ENCODE data around the gene OCLN.
"Not testable (repeated sequence)": the region's sequence is repeated elsewhere in the genome, so short reads cannot be mapped to it uniquely, and the experiment has no call there.

OCLN gene, protein sequence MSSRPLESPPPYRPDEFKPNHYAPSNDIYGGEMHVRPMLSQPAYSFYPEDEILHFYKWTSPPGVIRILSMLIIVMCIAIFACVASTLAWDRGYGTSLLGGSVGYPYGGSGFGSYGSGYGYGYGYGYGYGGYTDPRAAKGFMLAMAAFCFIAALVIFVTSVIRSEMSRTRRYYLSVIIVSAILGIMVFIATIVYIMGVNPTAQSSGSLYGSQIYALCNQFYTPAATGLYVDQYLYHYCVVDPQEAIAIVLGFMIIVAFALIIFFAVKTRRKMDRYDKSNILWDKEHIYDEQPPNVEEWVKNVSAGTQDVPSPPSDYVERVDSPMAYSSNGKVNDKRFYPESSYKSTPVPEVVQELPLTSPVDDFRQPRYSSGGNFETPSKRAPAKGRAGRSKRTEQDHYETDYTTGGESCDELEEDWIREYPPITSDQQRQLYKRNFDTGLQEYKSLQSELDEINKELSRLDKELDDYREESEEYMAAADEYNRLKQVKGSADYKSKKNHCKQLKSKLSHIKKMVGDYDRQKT

DNA sequence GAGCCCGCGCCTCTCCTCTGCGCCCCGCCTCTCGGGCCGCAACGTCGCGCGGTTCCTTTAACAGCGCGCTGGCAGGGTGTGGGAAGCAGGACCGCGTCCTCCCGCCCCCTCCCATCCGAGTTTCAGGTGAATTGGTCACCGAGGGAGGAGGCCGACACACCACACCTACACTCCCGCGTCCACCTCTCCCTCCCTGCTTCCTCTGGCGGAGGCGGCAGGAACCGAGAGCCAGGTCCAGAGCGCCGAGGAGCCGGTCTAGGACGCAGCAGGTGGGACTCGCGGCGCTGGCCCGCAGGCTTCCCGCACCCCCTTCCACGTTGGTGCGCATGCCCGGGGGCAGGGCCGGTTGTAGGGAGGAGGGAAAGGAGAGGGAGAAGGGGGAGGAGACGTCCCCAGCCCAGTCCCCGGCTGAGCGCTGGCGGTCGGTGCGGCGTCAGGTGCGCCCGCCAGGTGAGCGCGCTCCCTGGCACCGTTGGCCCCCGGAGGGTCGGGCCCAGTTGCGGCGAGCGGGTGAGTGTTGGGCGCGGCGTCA lies at the start of gene OCLN:
OCLN (plus strand) TSS at position 400 of the 532 bp plus-strand sequence. CDS start 11,455 bp downstream, outside the sequence.
- peak; percentile 49 for DNase-seq

DNA sequence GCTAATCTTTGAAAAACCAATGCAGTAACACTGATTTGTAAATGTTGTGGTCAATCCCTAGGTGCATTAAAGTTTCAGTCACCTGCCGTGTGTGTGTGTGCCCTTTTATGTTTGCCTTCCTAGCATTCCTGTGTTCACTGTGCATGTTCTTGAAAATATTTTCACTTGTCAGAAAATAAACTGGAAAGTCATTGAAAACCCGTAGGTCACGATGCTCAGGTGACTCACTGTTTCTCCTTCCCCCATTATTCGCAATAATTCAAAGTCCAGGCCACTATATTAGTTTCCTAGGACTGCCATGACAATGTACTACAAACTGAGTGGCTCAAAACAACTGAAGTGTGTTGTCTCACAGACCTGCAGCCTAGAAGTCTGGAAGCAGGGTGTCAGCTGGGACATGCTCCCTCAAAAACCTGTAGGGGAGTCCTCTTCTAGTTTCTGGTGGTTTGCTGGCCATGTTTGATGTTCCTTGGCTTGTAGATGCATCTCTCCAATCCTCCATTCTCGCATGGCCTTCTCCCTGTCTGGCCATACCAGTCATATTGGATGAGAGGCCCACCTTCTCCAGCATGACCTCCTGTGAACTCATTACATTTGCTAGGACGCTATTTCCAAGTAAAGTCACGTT lies 48.3 kb upstream of the OCLN start:
- no peak for DNase-seq

DNA sequence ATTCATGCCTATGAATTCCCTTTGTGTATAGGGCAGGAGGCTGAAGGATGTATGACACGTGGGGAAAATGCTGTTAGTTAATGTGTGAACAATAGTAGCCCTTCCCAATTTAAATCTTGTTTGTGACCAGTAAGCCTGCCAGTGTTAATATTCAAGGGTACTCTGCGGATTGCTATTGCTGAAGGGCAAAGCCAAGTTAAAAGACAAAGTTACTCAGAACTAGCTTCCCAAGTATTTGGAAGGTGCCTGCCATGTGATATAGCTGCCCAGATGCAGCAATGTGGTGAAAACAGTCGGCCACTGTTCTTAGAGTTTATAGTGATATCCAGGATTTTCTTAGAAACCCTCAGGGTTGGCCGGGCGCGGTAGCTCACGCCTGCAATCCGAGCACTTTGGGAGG lies 43.1 kb upstream of the OCLN start:
- no peak for DNase-seq

DNA sequence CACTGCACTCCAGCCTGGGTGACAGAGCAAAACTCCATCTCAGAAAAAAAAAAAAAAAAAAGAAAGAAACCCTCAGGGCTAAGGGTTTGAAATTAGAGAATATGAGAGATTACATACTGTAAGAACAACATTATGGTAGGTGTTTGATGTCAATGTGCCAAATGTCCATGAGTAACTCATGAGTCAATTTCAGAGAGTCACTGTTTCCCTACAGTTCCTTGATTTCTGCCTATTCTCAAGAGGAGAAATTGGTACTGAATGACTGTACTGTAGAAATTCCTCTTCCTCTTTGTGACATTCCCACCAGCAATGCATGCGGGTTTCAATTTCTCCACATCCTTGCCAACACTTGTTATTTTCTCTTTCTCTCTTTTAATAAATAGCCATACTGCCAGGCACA lies 42.5 kb upstream of the OCLN start:
- DNase-seq = no peak

DNA sequence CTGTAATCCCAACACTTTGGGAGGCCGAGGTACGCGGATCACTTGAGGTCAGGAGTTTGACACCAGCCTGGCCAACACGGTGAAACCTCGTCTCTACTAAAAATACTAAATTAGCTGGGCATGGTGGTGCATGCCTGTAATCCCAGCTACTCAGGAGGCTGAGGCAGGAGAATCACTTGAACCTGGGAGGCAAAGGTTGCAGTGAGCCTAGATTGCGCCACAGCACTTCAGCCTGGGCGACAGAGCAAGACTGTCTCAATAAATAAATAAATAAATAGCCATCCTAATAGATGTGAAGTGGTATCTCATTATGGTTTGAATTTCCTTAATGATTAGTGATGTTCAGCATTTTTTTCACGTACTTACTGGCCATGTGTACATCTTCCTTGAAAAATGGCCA lies 42.1 kb upstream of the OCLN start:
- not testable (repeated sequence) for DNase-seq

DNA sequence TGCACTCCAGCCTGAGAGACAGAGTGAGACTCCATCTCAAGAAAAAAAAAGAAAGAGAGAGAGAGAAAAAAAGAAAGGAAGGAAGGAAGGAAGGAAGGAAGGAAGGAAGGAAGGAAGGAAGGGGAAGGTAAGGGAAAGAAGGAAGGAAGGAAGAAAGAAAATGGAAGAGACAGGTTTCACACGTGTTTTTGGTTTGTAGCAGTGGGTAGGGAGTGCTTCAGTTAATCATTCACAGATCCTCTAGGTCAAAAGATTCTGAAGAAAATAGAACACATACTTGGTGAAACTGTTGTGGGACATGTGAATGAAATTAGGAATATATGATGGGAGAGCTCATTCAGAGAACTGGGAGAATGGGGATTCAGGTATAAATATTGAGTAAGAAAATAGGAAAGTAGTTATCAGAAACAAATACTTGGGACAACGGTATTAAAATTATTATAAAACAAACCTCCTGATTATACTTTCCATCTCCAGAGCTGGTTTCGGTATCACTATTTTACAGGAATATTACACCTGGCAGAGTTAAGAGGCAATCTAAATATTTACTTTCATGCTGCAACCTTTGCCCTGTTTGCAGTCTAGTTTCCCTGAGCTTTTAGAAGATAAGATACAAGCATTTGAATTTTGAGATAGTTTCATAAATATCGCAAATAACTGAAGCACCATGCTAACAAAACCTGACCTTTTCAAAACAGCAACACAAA lies 40.5 kb upstream of the OCLN start:
- DNase-seq = no peak

DNA sequence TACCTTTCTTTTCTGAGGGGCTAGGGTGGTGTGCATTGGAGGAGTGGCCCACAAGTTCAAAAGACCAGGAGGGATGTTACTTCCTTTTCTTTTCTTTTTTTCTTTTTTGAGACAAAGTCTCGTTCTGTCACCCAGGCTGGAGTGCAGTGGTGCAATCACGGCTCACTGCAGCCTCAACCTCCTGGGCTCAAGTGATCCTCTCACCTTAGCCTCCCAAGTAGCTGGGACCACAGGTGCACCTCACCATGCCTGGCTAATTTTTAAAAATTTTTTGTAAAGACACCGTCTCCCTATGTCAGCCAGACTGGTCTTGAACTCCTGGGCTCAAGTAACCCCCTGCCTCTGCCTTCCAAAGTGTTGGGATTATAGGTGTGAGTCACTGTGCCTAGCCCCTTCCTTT lies 39.1 kb upstream of the OCLN start:
- DNase-seq = not testable (repeated sequence)

DNA sequence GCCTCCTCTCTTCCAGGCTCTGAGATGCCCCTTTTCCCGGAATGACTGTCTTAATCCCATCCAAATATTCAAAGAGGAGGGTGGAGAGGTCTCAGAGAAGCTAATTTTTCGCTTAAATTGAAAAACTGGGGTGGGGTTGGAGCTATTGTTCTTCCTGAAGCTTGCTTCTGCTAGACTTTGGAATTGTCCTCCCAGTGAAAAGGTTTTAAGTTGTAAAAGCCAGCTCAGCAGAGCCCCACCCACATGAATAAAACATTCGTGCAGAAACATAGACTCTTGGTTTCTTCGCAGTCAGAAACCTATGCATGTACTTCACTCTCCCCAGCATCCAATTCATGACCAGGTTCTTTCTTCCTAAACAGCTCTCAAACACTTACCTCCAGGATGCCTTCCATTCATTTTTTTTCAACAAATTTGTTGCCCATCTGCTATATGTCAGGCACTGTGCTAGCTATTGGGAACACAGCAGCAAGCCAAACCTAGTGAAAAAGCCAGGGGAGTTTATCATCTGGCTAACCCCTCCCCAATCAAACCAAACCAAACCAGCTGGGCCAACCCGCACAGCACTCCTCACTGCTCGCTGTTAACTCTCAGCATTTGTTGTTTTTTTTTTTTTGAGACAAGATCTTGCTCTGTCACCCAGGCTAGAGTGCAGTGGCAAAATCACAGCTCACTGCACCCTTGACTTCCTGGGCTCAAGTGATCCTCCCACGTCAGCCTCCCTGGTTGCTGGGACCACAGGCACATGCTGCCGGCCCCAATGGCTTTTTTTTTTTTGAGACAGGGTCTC lies 37.9 kb upstream of the OCLN start:
- DNase-seq = no peak

DNA sequence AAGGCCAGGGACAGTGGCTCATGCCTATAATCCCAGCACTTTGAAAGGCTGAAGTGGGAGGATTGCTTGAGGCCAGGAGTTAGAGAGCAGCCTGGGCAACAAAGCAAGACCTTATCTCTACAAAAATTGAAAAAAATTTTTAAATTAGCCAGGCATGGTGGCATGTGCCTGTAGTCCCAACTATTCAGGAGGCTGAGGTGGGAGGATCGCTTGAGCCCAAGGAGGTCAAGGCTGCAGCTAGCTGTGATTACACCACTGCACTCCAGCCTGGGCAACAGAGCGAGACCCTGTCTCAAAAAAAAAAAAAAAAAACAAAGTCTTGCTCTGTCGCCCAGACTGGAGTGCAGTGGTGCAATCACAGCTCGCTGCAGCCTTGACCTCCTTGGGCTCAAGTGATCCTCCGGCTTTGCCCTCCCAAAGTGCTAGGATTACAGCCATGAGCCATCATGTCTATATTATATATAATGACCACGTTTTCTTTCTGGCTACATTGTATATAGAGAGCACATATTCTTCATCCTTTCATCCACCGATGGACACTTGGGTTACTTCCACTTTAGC lies 37.1 kb upstream of the OCLN start:
- DNase-seq = not testable (repeated sequence)

DNA sequence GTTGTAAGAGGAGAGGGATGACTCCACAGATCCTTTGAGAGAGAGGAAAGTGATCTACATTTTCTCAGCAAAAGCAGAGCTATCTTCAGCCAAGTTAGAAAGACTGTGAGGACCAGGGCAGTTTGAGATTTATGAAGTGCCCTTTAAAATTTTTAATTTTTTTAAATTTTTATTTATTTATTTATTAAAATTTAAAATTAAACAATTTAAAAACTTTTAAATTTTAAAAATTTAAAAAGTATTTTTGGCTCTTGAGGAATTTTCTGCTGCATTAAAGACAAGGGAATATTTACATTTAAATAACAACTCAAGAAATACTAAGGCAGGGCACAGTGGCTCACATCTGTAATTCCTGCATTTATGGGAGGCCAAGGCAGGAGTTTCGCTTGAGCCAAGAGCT lies 30.4 kb upstream of the OCLN start:
- DNase-seq = no peak

DNA sequence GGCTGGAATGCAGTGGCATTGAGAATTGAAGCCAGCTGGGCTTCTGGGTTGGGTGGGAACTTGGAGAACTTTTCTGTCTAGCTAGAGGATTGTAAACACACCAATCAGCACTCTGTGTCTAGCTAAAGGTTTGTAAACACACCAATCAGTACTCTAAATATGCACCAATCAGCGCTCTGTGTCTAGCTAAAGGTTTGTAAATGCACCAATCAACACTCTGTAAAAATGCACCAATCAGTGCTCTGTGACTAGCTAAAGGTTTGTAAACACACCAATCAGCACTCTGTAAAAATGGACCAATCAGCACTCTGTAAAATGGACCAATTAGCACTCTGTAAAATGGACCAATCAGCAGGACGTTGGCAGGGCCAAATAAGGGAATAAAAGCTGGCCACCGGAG lies 26.2 kb upstream of the OCLN start:
- DNase-seq = not testable (repeated sequence)

DNA sequence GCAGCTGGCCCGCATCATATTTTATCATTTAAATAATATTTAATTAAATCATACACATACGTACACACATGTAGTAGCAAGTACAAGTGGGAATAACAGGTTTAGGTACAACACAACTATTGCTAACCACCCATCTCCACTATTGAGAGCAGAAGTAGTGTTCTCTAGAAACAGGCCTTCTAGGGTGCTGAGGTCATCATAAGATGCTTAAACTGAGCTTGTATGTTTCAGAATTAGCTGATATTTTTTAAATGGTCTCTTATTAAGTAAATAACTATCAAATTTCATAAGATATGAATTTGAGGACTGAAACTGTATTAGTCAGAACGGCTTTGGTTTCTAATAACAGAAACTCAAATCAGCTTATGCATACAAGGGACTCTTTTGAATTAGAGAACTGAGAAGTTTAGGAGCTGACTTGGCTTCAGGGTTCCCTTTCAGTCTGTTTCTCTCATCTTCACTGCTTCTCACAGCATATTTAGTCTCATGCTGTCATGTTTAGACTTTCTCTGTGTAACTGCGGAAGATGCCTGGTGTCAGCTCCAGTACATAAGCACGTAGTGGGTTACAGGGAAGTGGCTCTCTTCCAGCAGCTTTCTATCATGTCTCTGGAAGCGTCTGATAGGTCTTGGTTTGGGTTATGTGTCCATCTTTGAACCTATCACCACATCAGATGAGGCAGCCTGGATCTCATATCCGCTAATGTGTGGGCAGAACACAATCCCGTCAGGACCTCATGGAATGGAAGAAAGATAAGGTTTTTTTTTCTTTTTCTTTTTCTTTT lies 25.0 kb upstream of the OCLN start:
- no peak for DNase-seq

DNA sequence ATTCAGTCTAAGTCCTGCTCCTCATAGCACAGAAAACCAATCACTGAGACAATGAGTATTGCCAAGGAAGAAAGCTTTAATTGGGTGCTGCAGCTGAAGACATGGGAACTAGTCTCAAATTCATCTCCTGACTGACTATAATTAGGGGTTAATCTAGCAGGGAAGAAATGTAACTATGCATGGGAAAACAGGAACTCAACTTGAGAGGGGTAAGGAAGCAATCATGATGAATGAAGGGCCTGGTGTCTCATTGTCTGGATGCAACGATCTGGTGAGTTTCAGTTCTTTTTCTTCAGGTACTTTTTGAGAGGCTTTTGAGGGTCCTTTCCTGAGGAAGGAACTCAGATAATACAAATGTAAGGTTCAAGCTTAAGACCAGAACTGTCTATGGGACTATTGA lies 24.0 kb upstream of the OCLN start:
- DNase-seq = no peak

DNA sequence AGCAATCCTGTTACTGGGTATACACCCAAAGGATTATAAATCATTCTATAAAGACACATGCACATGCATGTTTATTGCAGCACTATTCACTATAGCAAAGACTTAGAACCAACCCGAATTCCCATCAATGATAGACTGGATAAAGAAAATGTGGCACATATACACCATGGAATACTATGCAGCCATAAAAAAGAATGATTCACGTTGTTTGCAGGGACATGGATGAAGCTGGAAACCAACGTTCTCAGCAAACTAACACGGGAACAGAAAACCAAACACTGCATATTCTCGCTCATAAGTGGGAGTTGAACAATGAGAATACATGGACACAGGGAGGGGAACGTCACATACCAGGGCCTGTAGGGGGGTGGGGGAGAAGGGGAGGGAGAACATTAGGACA lies 21.1 kb upstream of the OCLN start:
- not testable (repeated sequence) for DNase-seq

DNA sequence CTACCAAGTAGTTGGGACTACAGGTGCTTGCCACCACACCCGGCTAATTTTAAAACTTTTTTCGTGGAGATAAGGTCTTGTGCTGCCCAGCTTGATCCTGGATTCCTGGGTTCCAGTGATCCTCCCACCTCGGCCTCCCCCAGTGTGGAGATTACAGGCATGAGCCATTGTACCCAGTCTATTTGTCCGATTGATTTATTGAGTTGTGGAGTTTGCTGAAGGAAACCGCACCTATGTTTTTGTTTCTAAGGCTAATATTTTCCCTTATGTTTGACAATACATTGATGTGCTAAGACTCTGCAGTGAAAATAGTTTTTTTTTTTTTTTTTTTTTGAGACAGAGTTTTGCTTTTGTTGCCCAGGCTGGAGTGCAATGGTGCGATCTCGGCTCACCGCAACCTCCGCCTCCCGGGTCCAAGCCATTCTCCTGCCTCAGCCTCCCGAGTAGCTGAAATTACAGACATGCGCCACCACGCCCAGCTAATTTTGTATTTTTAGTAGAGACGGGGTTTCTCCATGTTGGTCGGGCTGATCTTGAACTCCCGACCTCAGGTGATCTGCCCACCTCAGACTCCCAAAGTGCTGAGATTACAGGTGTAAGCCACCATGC lies 20.0 kb upstream of the OCLN start:
- DNase-seq = not testable (repeated sequence)

DNA sequence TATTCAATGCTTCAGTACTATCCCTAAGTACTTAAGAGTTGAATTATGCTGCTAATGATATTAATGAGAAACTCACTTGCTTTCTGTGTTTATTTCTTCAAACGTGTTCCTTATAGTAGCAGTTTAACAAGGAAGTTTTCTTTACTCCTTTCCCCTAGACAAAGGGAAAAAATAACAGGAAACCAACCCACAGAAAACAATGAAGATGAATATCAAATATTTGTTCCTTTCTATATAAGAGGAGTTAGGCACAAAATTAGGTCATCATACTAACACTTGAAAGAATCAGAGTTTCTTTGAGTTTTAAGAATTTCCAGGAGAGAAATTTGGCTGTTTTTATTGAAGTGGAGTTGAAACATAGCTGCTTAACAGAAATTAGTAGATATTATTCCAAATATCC lies 15.4 kb upstream of the OCLN start:
- DNase-seq = no peak

DNA sequence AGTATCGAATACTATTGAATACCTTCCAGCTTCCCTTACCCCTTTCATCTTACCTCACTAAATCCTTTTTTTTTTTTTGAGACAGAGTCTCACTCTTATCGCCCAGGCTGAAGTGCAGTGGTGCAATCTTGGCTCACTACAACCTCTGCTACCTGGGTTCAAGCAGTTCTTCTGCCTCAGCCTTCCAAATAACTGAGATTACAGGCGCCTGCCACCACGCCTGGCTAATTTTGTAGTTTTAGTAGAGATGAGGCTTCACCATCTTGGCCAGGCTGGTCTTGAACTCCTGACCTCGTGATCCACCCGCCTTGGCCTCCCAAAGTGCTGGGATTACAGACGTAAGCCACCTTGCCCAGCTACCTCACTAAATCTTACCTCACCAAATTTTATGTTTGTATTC lies 14.3 kb upstream of the OCLN start:
- DNase-seq = not testable (repeated sequence)

DNA sequence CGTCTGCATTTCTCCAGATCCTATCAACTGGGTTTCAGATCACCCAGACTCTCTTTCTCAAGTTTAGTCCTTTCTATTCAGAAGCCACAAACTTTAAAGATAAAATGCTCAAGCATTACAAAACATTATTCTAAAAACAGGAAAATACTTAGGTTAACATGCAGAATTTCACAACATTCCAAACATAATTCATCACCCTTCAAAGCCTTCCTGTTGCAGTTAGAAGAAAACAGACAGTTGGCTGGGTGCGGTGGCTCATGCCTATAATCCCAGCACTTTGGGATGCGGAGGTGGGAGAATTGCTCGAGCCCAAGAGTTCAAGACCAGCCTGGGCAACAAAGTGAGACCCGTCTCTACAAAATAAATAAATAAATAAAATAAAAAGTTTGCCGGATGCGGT lies 7.7 kb upstream of the OCLN start:
- DNase-seq = no peak

DNA sequence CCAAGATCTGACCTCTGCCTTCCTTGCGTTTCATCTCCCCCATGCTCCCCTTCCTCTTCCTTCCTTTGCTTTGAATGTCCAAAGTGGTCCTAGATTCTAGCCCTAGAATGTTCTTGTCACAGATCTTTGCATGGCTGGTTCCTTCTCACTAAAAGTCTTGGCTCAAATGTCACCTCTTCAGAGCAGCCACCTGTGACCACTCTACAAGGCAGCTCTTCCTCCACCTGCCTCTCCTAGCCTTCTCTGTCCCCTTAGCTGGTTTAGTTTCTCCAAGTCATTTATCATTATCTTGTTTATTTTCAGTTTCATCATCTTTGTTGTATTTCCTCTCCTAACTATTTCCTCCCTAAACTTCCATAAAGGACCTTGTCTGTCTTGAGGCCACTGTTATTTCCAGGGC lies 7.1 kb upstream of the OCLN start:
- no peak for DNase-seq

DNA sequence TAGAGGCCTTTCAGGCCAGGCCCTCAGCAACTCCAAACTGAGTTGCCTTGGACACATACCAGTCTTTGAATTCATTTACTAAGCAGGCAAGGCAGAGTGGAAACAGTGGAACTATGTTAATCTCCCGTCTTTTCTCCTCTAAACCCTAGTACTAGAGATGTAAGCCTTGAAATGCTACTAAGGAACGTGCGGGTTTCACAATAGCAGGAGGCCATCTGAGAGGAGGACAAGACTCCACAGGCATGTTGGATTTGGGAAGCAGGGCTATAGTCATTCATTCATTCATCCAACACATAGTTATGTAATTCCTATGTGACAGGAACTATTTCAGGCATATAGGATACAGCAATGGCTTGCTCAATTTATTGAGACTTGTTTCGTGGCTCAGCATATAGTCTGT lies 3.3 kb upstream of the OCLN start:
- no peak for DNase-seq

DNA sequence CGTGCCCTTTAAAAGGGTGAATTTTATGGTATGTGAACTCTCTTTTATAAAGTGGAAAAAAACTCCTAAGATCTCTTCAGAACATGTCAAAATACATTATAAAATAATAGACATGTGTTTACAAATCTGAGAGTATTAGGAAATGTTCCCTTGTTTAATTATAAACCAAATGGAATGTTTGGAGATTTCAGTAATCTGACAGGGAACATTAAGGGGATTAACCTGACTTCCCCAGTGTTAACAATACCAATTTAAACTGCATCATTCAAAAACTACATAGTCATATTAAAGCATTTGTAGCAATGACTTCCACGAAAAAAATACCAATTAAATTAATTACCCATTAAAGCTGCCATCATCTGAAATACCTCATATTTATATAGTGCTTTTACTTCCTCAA lies 1.6 kb upstream of the OCLN start:
- DNase-seq = no peak
